ENCODE results near the gene HDC.

DNA sequence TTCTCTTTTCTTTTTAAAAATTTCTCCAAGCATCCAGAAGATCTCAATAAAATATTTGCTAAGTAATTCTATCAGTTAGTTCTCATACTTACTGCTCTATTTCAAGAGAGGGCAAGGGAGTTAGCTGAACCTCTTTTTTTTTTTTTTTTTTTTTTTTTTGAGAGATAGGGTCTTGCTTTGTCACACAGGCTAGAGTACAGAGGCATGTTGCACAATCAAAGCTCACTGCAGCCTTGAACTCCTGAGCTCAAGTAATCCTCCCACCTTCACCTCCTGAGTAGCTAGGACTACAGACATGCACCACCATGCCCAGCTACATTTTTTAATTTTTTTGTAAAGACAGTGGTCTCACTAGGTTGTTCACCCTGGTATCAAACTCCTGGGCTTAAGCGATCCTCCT lies 21.4 kb downstream of the HDC start:
- TF ChIP-seq CTCF (conservative IDR thresholded peaks at IDR 0.05; ENCODE audit: low read length) (no peak), EZH2phosphoT487 (IDR thresholded peaks at IDR 0.05; ENCODE audit: borderline replicate concordance, low read depth, low read length) (no peak)
